IPS-20b (cell line): ENCODE results near the gene IL25.

Experiments used
- H3K27ac ChIP-seq: one replicate; pipeline ENCODE4 v1.5.1; 2013; ENCODE audit warnings: low read length
- H3K27me3 ChIP-seq: 2 replicates; pipeline ENCODE4 v1.6.1; 2013; ENCODE audit warnings: mild to moderate bottlenecking, low read length, inconsistent platforms; ENCODE audit not compliant: insufficient read depth
- H3K36me3 ChIP-seq: 2 replicates; pipeline ENCODE4 v1.6.1; 2013; ENCODE audit warnings: low read depth, mild to moderate bottlenecking, inconsistent platforms, low read length, moderate library complexity; ENCODE audit not compliant: insufficient read depth
- H3K4me1 ChIP-seq: 2 replicates; pipeline ENCODE4 v1.6.1; 2013; ENCODE audit warnings: mild to moderate bottlenecking, control low read depth, inconsistent platforms, low read length, moderate library complexity; ENCODE audit not compliant: insufficient read depth
- H3K4me3 ChIP-seq: 2 replicates; pipeline ENCODE4 v1.5.1; 2013; ENCODE audit warnings: mild to moderate bottlenecking, low read length, inconsistent platforms
- H3K9ac ChIP-seq: 2 replicates; pipeline ENCODE4 v1.6.1; 2013; ENCODE audit warnings: low read depth, mild to moderate bottlenecking, inconsistent platforms, low read length, moderate library complexity
- H3K9me3 ChIP-seq: 2 replicates; pipeline ENCODE4 v1.6.1; 2013; ENCODE audit warnings: mild to moderate bottlenecking, low read depth, low read length, inconsistent platforms; ENCODE audit not compliant: insufficient read depth

IL25 gene

DNA sequence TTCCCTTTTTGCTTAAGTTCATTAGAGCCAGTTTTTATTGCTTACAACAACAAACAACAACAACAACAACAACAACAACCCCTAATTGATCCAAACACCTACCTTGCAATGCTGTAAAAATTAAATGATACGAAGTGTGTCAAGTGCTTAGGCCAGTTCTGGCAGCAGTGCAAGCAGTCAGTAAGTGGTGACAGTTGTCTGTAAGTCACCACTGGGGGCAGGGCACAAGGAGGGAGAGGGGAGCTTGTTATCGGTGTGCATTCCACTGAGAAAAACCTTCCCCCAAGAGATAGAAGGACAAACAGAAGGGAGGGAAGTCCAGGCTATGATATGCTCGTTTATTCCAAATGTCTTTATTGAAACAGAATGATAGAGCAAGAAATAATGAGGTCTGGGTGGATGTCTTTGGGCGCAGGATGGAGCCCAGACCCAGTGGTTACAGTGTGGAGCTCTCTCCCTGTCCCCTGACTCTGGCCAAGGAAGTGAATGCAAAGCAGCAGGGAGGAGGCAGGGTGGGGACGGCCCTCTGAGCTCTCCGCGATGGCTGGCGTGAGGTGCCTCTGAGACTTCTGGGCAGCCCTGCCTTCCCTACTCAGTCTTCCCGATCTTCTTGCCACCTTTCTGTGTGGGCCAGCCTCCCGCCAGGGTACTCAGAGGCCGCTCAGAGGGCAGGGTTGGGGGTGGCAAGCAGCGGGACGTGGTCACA is 26.5 kb upstream of the IL25 start:
- Histone ChIP-seq H3K9ac (no peak overlapping the region), H3K36me3 (0 out of 2 replicates have a peak, but pooled peaks cover 6% of the 10 kb centered on the region), H3K9me3 (peaks cover 3% of the 10 kb centered on the region; the same call in 1 of the 2 replicates), H3K27me3 (peaks cover 9% of the 10 kb centered on the region), H3K27ac (no peak overlapping the region), H3K4me1 (peaks cover 4% of the 10 kb centered on the region; the same call in 1 of the 2 replicates), H3K4me3 (no peak overlapping the region)

DNA sequence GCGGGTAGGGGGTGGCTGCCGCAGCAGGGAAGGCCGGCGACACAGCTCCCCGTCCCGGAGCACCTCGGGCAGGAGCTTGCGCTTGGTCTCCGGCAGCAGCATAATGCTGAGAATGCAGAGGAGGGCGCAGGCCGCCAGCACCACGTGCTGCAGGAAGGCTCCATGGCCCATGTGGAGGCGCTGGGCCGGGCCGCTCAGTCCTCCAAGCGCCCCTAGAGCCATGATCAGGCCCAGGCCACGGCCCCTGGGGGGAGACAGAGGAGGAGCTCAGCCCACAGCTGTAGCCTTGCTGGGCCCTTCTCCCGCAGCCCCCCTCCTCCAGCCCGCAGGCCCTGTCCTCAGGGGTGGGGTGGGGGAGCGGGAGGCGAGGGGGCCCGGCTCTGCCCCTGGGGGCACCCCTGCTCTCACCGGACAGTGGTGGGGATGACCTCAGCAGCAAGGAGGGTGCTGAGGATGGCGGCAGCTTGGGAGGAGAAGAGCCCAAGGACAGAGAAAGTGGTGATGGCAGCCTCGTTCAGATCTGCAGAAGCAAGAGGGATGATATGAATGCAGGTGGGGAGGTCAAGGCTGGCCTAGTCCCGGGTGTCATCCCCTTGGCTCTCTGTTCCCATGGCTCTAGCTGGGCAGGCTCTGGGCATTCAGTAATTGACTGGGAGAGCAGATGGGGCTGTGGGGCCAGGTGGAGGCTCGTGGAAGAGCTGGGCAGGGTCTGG is 25.8 kb upstream of the IL25 start:
- H3K9ac ChIP-seq, result no peak overlapping the region
- no peak overlapping the region for H3K4me3 ChIP-seq

DNA sequence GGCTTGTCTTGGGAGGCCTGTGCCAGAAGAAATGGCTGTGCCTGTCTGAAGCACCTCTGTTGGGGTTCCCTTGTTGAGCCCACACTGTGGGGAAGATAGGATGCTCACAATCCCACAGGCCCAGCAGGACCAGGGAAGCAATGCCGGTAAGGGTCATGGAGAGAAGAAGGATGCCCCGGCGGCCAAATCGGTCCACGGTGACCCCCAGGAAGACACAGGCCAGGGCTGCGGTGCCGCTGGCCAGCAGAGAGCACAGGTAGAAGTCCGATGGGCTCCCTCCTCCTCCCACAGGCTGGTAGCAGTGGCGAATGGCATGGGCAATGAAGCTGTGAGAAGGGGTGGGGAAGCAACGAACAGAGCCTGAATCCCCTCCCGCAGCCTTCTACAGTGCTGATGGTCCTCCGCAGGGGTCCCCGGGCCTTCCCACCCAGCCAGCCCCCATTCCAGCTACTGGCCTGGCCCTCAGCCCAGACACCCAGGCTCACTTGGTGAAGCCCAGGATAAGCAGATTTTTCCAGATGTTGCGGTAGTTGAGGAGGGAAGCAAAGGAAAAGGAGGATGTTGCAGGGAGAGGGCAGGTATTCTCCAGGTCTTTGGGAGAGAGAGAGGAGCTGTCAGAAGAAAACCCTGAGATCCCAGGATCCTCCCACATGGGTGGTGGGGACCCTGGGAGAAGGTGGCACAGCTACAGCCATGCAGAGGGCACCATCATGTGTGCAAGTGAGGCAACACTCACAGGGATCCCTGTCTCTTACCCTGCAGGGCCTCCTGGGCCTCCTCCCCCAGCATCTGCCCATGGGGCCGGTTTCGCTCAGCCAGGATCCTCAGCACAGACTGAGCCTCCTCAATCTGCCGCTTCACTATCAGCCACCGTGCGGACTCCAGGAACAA is 25.0 kb upstream of the IL25 start:
- no peaks in the 10 kb centered on the region for H3K9me3 ChIP-seq
- no peak overlapping the region for H3K27ac ChIP-seq
- H3K4me3 ChIP-seq, result no peak overlapping the region
- H3K36me3 ChIP-seq, result 0 out of 2 replicates have a peak, but pooled peaks cover 6% of the 10 kb centered on the region
- peaks cover 17% of the 10 kb centered on the region for H3K27me3 ChIP-seq
- no peak overlapping the region for H3K9ac ChIP-seq
- peaks cover 4% of the 10 kb centered on the region; the same call in 1 of the 2 replicates for H3K4me1 ChIP-seq

More for the DNA sequence above, 25.8 kb upstream of the IL25 start:
- no peak overlapping the region for H3K27ac ChIP-seq
- H3K27me3 ChIP-seq, result peaks cover 16% of the 10 kb centered on the region
- H3K9me3 ChIP-seq, result no peaks in the 10 kb centered on the region
- H3K36me3 ChIP-seq, result 0 out of 2 replicates have a peak, but pooled peaks cover 6% of the 10 kb centered on the region
- H3K4me1 ChIP-seq, result peaks cover 4% of the 10 kb centered on the region; the same call in 1 of the 2 replicates

DNA sequence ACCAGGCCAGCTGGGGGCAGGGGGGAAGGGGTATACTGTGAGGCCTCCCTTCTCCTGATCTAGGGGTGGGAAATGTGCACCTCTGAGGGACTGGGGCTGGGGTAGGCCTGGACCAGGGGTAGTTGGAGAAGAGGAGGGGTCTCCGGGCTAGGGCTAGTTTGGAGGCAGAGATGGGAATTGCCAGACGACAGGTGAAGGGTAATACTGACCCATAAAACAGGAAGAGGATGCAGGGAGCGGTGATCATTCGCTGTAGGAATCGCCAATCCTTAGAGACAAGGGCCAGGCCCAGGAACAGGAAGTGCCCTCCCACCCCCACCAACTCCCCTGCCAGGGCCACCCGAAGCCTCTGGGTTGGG is 24.3 kb upstream of the IL25 start:
- Histone ChIP-seq H3K27ac (no peak overlapping the region), H3K4me1 (peaks cover 3% of the 10 kb centered on the region; the same call in 1 of the 2 replicates), H3K9me3 (no peaks in the 10 kb centered on the region), H3K36me3 (0 out of 2 replicates have a peak, but pooled peaks cover 6% of the 10 kb centered on the region), H3K27me3 (peaks cover 20% of the 10 kb centered on the region), H3K4me3 (no peak overlapping the region), H3K9ac (no peak overlapping the region)

DNA sequence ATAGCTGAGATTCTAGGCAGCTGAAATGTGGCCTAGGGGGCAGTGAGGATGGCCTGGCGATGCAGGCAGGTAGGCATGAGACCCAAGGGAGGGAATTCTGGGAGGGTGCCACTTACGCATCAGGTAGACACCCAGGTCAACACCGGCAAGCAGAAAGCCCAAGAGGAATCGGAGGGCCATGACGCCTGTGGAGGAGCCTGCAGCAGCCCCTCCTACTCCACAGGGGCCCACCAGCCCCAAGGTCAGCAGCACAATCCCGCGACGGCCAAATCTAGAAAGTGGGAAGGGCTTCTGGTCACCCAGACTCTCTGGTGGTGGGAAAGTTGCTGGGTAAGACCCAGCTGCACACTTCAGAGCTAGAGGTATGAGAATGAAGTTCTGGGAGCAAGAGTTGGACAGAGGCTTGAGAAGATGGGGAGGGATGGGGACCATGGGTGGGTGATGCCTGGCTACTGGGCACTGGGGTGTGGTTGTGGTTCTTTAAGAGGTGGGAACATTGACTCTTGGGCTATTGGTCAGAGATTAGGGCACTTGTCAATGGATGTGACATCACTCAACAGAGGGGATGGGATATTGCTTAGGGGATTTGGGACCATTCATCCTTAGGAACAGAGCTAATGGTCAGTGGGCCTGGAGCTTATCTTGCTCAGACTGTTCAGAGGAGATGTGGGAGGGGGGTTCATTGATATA is 23.3 kb upstream of the IL25 start:
- Histone ChIP-seq H3K27ac (no peak overlapping the region), H3K4me3 (no peak overlapping the region), H3K4me1 (peaks cover 5% of the 10 kb centered on the region; the same call in 1 of the 2 replicates), H3K9ac (no peak overlapping the region), H3K27me3 (peaks cover 30% of the 10 kb centered on the region), H3K36me3 (0 out of 2 replicates have a peak, but pooled peaks cover 6% of the 10 kb centered on the region), H3K9me3 (no peaks in the 10 kb centered on the region)

DNA sequence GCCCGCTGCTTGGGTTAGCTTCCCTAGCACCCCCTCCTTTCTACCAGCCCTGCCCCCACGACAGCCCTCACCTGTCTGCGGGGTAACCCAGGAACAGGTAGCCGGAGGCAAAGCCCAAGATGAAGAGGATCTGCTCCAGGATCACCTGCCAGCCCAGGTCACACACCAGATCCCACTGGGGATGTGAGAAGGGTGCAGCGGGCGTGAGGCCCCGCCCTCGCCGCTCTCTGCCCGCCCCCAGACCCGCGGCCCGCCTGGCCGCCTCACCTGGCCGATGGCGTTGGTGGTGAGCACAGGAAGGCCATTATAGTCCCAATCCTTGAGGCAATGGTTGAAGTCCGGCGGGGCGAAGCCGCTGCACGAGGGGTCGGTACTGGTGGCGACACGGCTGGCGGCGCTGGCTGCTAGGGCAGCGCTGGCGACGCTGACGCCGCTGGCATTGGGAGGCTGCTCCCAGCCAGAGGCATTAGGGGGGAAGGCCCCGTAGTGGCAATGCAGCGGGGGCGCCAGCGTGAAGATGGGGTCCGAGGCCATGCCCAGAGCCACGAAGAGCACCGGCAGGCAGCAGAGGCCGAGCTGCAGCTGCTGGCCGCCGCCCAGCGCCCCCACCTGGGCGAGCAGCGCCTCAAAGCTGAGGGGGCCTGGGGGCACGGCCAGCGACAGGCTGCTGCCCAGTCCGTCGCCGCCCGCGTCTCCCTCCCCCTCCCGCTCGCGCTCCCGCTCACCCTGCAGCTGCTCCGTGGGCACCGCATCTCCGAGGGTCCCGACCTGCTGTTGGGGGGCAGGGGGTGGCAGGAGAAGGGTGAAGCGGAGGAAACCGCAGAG is 20.7 kb upstream of the IL25 start:
- H3K9ac ChIP-seq, result peak overlapping the region; percentile 60; the same call in 1 of the 2 replicates
- no peaks in the 10 kb centered on the region for H3K9me3 ChIP-seq
- no peak overlapping the region for H3K27ac ChIP-seq
- peaks cover 32% of the 10 kb centered on the region for H3K27me3 ChIP-seq
- peak overlapping the region; percentile 79 for H3K4me3 ChIP-seq
- H3K4me1 ChIP-seq, result peaks cover 5% of the 10 kb centered on the region; the same call in 1 of the 2 replicates
- H3K36me3 ChIP-seq, result 0 out of 2 replicates have a peak, but pooled peaks cover 13% of the 10 kb centered on the region

DNA sequence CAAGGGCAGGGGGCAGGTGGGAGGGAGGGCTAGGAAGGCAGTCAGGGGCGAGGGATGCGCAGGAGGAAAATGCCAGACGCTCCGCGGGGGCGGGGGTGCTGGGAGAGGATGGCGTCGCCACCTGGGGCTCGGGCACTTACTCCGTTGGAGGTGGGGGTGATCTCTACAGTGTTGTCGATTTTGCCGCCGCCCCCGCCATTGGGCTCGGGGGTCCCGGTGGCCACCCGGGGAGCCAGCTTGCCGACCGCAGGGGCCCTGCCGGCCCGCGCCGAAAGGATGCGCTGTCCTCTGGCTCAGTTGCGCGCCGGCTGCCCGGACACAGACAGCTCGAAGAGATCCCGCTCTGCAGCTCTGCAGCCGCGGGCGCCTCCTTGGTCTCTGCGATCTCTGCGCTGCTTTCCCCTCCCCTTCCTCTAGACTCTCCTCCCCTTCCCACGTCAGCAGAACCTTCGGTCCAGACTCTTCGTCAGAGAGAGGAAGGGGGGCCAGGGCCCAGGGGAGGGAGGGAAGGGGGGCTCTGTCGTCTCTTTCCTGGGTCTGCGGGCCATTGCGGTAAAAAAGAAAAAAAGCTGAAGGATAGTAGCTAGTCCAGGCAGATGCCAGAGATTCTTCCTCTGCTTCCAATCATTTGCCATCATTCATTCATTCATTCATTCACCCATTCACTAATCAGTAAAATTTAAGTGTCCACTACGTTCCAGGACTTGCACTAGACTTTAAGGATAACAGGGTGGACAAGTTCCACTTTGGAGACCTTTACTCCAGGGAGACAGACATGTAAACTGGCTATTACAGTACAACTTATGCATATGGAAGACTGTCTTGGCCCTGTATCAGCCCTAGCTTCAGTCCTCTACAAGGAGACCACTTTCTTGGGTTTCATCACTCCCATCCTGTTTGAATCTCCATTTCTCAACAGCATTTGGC is 19.8 kb upstream of the IL25 start, which contains the start of gene SLC22A17:
Gene SLC22A17, minus strand, starts transcription at position 382 of the 927 bp plus-strand sequence.
- Histone ChIP-seq H3K27me3 (peaks cover 32% of the 10 kb centered on the region), H3K9ac (peak within 1 kb of the TSS; percentile 60; the same call in 1 of the 2 replicates), H3K27ac (no peak within 1 kb of the TSS), H3K9me3 (no peaks in the 10 kb centered on the region), H3K4me3 (peak within 1 kb of the TSS; percentile 79), H3K36me3 (peaks cover 20% of the 10 kb centered on the region; the same call in 1 of the 2 replicates), H3K4me1 (peaks cover 5% of the 10 kb centered on the region; the same call in 1 of the 2 replicates)

DNA sequence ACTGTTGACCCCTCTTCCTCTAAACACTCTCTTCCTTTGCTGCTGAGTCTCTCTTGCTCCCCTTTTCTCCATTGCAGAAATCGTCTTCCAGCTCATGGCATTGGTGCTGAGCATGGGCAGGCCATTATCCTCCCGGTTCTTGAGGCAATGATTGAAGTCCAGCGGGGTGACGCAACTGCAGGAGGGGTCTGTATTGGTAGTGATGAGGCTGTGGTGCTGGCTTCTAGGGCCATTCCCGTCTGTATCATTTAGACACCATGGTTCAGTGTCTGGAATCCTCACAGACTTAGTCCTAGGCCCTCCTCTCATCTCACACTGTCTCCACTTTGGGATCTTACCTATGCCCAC is 19.2 kb upstream of the IL25 start:
- Histone ChIP-seq H3K4me3 (peak overlapping the region; percentile 79), H3K9me3 (no peaks in the 10 kb centered on the region)

DNA sequence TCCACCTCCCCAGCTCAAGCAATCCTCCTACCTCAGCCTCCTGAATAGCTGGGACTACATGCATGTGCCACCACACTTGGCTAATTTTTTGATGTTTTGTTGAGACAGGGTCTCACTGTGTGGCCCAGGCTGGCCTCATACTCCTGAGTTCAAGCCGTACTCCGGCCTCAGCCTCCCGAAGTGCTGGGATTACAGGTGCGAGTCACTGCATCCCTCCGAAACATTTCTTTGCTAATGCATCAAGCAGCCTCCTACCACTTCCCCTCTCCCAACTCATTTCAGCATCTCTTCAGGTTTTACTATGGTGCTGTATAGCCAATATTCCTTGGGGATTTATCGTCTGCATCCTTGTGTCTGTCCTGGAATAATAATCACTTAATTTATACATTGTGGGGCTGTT is 17.6 kb upstream of the IL25 start:
- Histone ChIP-seq H3K36me3 (peaks cover 31% of the 10 kb centered on the region), H3K4me1 (peaks cover 5% of the 10 kb centered on the region; the same call in 1 of the 2 replicates), H3K27ac (no peak overlapping the region), H3K4me3 (no peak overlapping the region), H3K9ac (no peak overlapping the region), H3K27me3 (peaks cover 32% of the 10 kb centered on the region), H3K9me3 (no peaks in the 10 kb centered on the region)

More for the DNA sequence above, 19.2 kb upstream of the IL25 start:
- no peak overlapping the region for H3K27ac ChIP-seq
- H3K36me3 ChIP-seq, result peaks cover 22% of the 10 kb centered on the region
- no peak overlapping the region for H3K9ac ChIP-seq
- H3K27me3 ChIP-seq, result peaks cover 32% of the 10 kb centered on the region
- peaks cover 5% of the 10 kb centered on the region; the same call in 1 of the 2 replicates for H3K4me1 ChIP-seq
